Ovary (tissue), 9 donors: ENCODE results near the gene NKD2. TPM values are rescaled to one million over a fixed set of nuclear protein-coding genes. Genes with fewer than 3 reads are reported as not detected.

Source experiments
- DNase-seq, 5 donors: peaks; one replicate each; pipeline ENCODE4 v3.0.0-alpha.2; 2019 to 2020
- H3K27ac ChIP-seq, 2 donors: fragments of 200-600 bp; one replicate each; pipeline versions ENCODE4 v1.5.1 to v1.8.0; 2019 to 2022
- H3K27me3 ChIP-seq: fragments of 200-600 bp; one replicate; pipeline ENCODE4 v1.8.0; 2022
- H3K36me3 ChIP-seq: fragments of 200-600 bp; sonication (generic); one replicate; pipeline ENCODE4 v1.5.1; 2019
- H3K4me1 ChIP-seq: one replicate; pipeline ENCODE4 v1.8.1; 2013; ENCODE audit warnings: mild to moderate bottlenecking, moderate library complexity; ENCODE audit not compliant: insufficient read depth
- H3K4me3 ChIP-seq: fragments of 200-600 bp; sonication (generic); one replicate; pipeline ENCODE4 v1.5.1; 2017
- H3K9me3 ChIP-seq, 2 donors: fragments of 200-600 bp in 1 of 2; sonication (generic) in 1 of 2; one replicate each; pipeline versions ENCODE4 v1.5.1 to v1.8.1; 2013 to 2019; ENCODE audit warnings: mild to moderate bottlenecking in 1 of 2, moderate library complexity in 1 of 2
- EP300 ChIP-seq: sonication (generic); formaldehyde crosslinking; IDR thresholded peaks from one replicate; pipeline ENCODE4 v1.6.1; 2017; ENCODE audit warnings: antibody characterized with exemption
- POLR2A ChIP-seq: fragments of 450-650 bp; IDR thresholded peaks from one replicate; pipeline ENCODE4 v1.6.1; 2017; ENCODE audit warnings: antibody characterized with exemption, mild to moderate bottlenecking, moderate library complexity
- WGBS, 3 donors: extraction: QIAGEN DNeasy Blood & Tissue Kit in 1 of 3; methylation state at CpG; one replicate each; pipeline versions ENCODE4 v1.1.5 to v1.1.7; 2013 to 2017; 5-methylcytosine and 5-hydroxymethylcytosine counted together
- intact Hi-C, 4 donors: fragments of 100-400 bp; cut with DNase I; formaldehyde crosslinking; loops; one replicate each; pipeline versions ENCODE4 v1.11.0 to v1.15.1; 2022 to 2023
- polyA plus RNA-seq, 2 donors: library from polyadenylated mRNA; stranded (reverse); fragments of 200-250 nt in 1 of 2; fragments of 350-450 nt in 1 of 2; fragmentation: Illumina TruSeq in 1 of 2; extraction: RNeasy Lipid Tissue Mini Kit (QIAGEN cat#74804) in 1 of 2; gene quantifications; one replicate each; pipeline ENCODE4 v1.2.3, GENCODE V29; 2013 to 2014
- total RNA-seq, 7 donors: library from RNA; depleted of rRNA in 2 of 7; stranded (reverse); fragments of >200 nt in 2 of 7; fragmentation: NEBNext Ultra II Directional in 3 of 7; extraction: Animal tissue kit (Norgen Biotek cat#: 25700) in 3 of 7; gene quantifications; one replicate each; pipeline versions ENCODE4 v1.1.0 to v1.2.4, GENCODE V29; 2016 to 2023
- TF ChIP-seq, protein P1 (sequence below), 3 donors: fragments of 450-650 bp in 2 of 3; fragments of 200-600 bp in 1 of 3; IDR thresholded peaks; one replicate each; pipeline versions ENCODE4 v1.5.1 to v1.8.0; 2016 to 2022; ENCODE audit warnings: antibody characterized with exemption in 3 of 3, mild to moderate bottlenecking in 1 of 3
- donor health status: DM: no; HTN: no; CAD: no; lungs with moderate emphysema.
- donor health status: DM: no; HTN: no; CAD: no.
- donor health status: Bipolar disorder and iron deficiency.
- donor health status: DM: yes; HTN: yes; CAD: no.
- donor health status: DM: no; HTN: no; CAD: no.
- donor health status: DM: yes; HTN: yes; CAD: no.

The NKD2 gene
- total and polyA plus RNA-seq, 9 donors, result 0.33 to 17.2 (median 1.4) TPM; not detected in 1

DNA sequence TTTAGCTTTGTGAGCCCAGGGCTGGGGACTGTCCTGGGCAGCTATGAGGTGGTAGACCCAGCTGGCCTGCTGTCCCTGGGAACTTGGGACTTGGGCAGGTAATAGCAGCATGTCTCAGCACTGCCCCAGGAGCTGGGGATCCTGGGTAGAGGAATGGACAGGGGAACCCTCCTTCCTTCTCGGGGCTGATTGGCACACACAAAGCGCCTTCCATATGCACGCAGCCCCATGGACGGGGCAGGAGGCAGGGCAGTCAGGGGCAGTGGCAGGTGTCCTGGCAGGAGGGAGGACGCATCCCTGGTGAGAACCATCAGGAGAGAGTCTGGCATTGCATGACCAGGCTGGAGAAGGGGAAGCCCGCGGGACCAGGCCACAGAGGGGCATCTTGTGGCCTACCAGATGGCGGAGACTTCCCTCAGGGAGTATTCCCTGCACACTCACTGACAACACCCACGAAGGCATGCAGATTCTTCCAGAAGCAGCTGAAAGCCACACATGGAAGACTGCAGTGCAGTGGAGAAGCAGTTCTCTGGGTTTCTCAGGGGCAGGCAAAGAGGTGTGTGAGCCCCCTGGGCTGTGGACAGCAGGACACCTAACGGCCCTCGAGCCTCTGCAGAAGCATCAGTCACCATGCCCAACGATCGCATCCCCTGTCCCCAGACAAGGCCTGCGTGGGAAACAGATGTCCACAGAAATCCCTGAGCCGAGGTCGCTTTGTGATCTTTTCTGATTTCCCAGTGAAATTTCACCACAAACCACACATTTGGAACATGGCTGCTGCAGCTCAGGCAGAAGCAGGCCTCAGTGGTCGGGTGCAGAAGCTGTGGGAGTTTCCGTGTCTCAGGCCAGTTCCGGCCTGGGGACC is 7.0 kb upstream of the NKD2 start:
- Histone ChIP-seq H3K9me3 (no peaks in the 10 kb centered on the region), H3K4me1 (peaks cover 18% of the 10 kb centered on the region), H3K36me3 (no peaks in the 10 kb centered on the region), H3K4me3 (no peak overlapping the region), H3K27me3 (no peaks in the 10 kb centered on the region), H3K27ac (no peak overlapping the region)
- intact Hi-C loops, result no loop called here
- TF ChIP-seq EP300 (no peak), POLR2A (no peak)
- WGBS, 3 donors, result 81 to 88% (median 87%) methylated on average over 19 of the region's 19 CpGs
- DNase-seq, result peak in 3 of 5 donors; percentile 4 to 10 (median 7)

DNA sequence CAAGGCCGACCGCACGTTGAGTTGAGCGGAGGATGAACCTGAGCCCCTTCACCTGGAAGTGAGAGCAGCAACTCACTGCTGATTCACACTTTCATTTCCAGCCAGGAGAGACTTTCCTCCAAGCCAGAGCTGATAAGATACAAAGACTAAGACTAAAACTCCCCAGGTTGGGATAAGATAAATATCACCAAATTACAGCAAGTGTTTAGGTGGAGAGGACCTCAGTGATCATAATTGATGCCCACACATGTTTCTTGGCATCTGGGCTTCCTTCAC is 6.4 kb upstream of the NKD2 start:
- intact Hi-C loops, result no loop called here

DNA sequence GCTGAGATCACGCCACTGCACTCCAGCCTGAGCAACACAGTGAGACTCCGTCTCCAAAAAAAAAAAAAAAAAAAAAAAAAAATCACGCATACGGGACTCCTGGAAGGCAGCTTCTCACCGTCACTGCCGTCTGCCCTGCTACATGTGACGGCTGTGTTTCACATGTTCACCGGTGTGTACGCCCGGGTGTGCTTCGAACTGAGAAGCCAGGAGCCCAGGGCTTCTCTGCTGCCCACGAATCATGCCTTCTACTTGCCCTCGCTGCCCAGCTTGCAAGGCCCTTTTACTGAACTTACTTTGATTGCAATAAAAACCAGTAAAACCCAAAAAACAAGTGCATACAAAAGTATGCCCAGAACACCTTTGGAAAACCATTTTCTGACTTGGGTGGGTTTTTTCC is 5.8 kb upstream of the NKD2 start:
- Histone ChIP-seq H3K36me3 (no peaks in the 10 kb centered on the region), H3K27ac (no peak overlapping the region), H3K27me3 (no peaks in the 10 kb centered on the region), H3K4me3 (no peak overlapping the region), H3K4me1 (peaks cover 11% of the 10 kb centered on the region), H3K9me3 (no peaks in the 10 kb centered on the region)
- TF ChIP-seq, protein P1, sequence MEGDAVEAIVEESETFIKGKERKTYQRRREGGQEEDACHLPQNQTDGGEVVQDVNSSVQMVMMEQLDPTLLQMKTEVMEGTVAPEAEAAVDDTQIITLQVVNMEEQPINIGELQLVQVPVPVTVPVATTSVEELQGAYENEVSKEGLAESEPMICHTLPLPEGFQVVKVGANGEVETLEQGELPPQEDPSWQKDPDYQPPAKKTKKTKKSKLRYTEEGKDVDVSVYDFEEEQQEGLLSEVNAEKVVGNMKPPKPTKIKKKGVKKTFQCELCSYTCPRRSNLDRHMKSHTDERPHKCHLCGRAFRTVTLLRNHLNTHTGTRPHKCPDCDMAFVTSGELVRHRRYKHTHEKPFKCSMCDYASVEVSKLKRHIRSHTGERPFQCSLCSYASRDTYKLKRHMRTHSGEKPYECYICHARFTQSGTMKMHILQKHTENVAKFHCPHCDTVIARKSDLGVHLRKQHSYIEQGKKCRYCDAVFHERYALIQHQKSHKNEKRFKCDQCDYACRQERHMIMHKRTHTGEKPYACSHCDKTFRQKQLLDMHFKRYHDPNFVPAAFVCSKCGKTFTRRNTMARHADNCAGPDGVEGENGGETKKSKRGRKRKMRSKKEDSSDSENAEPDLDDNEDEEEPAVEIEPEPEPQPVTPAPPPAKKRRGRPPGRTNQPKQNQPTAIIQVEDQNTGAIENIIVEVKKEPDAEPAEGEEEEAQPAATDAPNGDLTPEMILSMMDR (IDR thresholded peaks at IDR 0.05), result no peak
- TF ChIP-seq EP300 (no peak), POLR2A (no peak)
- DNase-seq, result peak in 2 of 5 donors; percentile 7 to 12
- 86 to 93% (median 90%) methylated on average over 12 to 13 of the region's 13 CpGs for WGBS, 3 donors
- intact Hi-C loops, result no loop called here

More for the DNA sequence above, 6.4 kb upstream of the NKD2 start:
- 61 to 74% (median 70%) methylated on average over 4 of the region's 4 CpGs for WGBS, 3 donors
- peaks cover 14% of the 10 kb centered on the region for H3K4me1 ChIP-seq
- H3K36me3 ChIP-seq, result no peaks in the 10 kb centered on the region
- no peak overlapping the region for H3K4me3 ChIP-seq
- TF ChIP-seq, protein P1 (IDR thresholded peaks at IDR 0.05), result no peak
- TF ChIP-seq EP300 (no peak), POLR2A (no peak)
- DNase-seq, result peak in 1 of 5 donors; percentile 8
- no peaks in the 10 kb centered on the region for H3K27me3 ChIP-seq
- H3K9me3 ChIP-seq, result no peaks in the 10 kb centered on the region
- H3K27ac ChIP-seq, result no peak overlapping the region

DNA sequence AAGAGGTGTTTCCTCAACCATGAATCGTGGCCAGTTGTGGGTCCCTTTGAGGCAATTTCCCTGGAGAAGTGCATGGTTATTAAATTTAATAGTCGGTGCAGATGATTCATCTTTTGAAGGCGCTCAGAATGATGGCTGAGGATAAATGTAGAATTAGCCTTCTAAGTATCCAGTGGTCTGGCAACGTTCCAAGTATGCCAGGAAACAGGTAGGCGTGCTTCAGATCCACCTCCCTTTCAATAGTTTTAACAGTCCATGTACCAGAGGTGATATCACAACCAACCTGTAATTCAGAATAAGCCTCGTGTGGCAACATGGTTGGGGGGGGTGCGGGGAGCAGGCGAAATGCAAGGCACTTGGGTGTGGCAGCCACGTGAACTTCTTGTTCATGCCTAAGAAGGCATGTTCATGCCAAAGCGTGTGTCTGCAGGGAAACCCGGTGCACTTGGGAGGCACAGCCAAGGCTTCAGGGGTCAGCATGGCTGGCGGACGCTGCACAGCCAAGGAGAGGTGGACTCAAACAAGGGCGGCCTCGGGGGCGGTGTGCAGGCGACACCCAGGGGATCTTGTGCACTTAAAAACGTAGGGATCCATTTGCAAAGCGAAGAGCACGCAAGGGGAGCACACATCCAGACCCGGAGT is 5.2 kb upstream of the NKD2 start:
- Histone ChIP-seq H3K27me3 (no peaks in the 10 kb centered on the region), H3K4me1 (peaks cover 9% of the 10 kb centered on the region), H3K27ac (no peak overlapping the region), H3K9me3 (no peaks in the 10 kb centered on the region), H3K4me3 (no peak overlapping the region), H3K36me3 (no peaks in the 10 kb centered on the region)
- peak; percentile 3 to 38 (median 22) for DNase-seq
- TF ChIP-seq POLR2A, result no peak
- no peak for TF ChIP-seq EP300
- TF ChIP-seq, protein P1 (IDR thresholded peaks at IDR 0.05), result no peak
- intact Hi-C loops, result no loop called here
- WGBS, 3 donors, result 75 to 80% (median 80%) methylated on average over 21 of the region's 21 CpGs
